Coronary artery (tissue), 2 donors: ENCODE data around the gene STPG4.
A peak's percentile ranks its signal among the peaks of the same experiment; 100 is the strongest.

Experiments
- DNase-seq: peaks from one replicate; pipeline ENCODE4 v3.0.0-alpha.2; 2017; ENCODE audit warnings: low spot score
- H3K27ac ChIP-seq, 2 donors: fragments of 200-600 bp; sonication (generic); one replicate each; pipeline ENCODE4 v1.5.1; 2016 to 2019
- H3K4me3 ChIP-seq: fragments of 200-600 bp; sonication (generic); 2 replicates; pipeline ENCODE4 v1.5.1; 2016; ENCODE audit warnings: mild to moderate bottlenecking, moderate library complexity
- CTCF ChIP-seq: fragments of 200-600 bp; sonication (generic); IDR thresholded peaks from one replicate; pipeline ENCODE4 v1.5.1; 2019; ENCODE audit warnings: antibody characterized with exemption

STPG4 gene

GRCh38 chr2:47088371-47089082, 66.6 kb downstream of the STPG4 start:
- Histone ChIP-seq H3K27ac (peak overlapping the region in 1 of 2 donors; percentile 0), H3K4me3 (no peak overlapping the region)
- no peak for TF ChIP-seq CTCF
- no peak for DNase-seq

GRCh38 chr2:47087051-47087450, 68.1 kb downstream of the STPG4 start:
- TF ChIP-seq CTCF: no peak
- no peak overlapping the region for H3K27ac ChIP-seq
- no peak overlapping the region for H3K4me3 ChIP-seq
- DNase-seq: peak; percentile 61

- no peak for DNase-seq
- H3K27ac ChIP-seq: peak overlapping the region in 1 of 2 donors; percentile 70
- TF ChIP-seq CTCF: no peak
- no peak overlapping the region for H3K4me3 ChIP-seq
Observed at GRCh38 chr2:47086571-47086970, 68.5 kb downstream of the STPG4 start.

- no peak for TF ChIP-seq CTCF
- Histone ChIP-seq H3K27ac (peak overlapping the region in 1 of 2 donors; percentile 70), H3K4me3 (peak overlapping the region; percentile 32)
- DNase-seq: no peak
Observed at GRCh38 chr2:47086054-47086471, 69.0 kb downstream of the STPG4 start.

- Histone ChIP-seq H3K27ac (peak overlapping the region in 1 of 2 donors; percentile 70), H3K4me3 (no peak overlapping the region)
- TF ChIP-seq CTCF: no peak
- DNase-seq: no peak
Observed at GRCh38 chr2:47083886-47084687, 71.0 kb downstream of the STPG4 start.

- DNase-seq: no peak
- H3K4me3 ChIP-seq: no peak overlapping the region
- no peak for TF ChIP-seq CTCF
Observed at GRCh38 chr2:47083485-47083884, 71.6 kb downstream of the STPG4 start.

More at GRCh38 chr2:47083485-47083884, 71.6 kb downstream of the STPG4 start:
- peak overlapping the region in 1 of 2 donors; percentile 67 for H3K27ac ChIP-seq
